GM10248 (cell line): Measurements from ENCODE around the gene NECTIN2.

ENCODE experiments used
- CTCF ChIA-PET: fragments of 300-600 bp; sonication (Branson Sonifier 250); formaldehyde crosslinking; extraction: SDS; loops from one replicate; lab custom pipeline; 2021; ENCODE audit warnings: antibody characterized with exemption; lab: Yijun Ruan, JAX
- POLR2A ChIA-PET: fragments of 350-650 bp; sonication (Branson Sonifier 250); formaldehyde crosslinking; extraction: SDS; loops from one replicate; lab custom pipeline; 2020; ENCODE audit warnings: antibody characterized with exemption; lab: Yijun Ruan, JAX
- DNase-seq: peaks from one replicate; pipeline ENCODE4 v3.0.0; 2012; ENCODE audit errors: extremely low spot score
- CTCF ChIP-seq: IDR thresholded peaks from 2 replicates; pipeline ENCODE4 v1.5.1; 2012; ENCODE audit warnings: mild to moderate bottlenecking, low read depth; ENCODE audit errors: extremely low read depth, missing control alignments, control extremely low read depth

Gene NECTIN2

GRCh38 chr19:44872661-44873060 is 26.6 kb downstream of the NECTIN2 start:
- TF ChIP-seq CTCF = no peak
- ChIA-PET POLR2A (no interaction called here), CTCF (interaction anchor here (1.3 kb wide), 1 partner anchor 12 kb away, joined by 6 read pairs; no protein-coding TSS in a partner anchor)
- no peak for DNase-seq

GRCh38 chr19:44874317-44874716 is 28.2 kb downstream of the NECTIN2 start:
- ChIA-PET CTCF (interaction anchor here (0.8 kb wide), 1 partner anchor 20 kb away, joined by 3 read pairs; no protein-coding TSS in a partner anchor), POLR2A (no interaction called here)
- no peak for DNase-seq
- TF ChIP-seq CTCF = no peak

- ChIA-PET POLR2A (no interaction called here), CTCF (no interaction called here)
- no peak for DNase-seq
- no peak for TF ChIP-seq CTCF
Observed at GRCh38 chr19:44875666-44876451, 29.8 kb downstream of the NECTIN2 start.

GRCh38 chr19:44876930-44877535 is 30.9 kb downstream of the NECTIN2 start:
- POLR2A ChIA-PET = no interaction called here
- no peak for TF ChIP-seq CTCF
- DNase-seq = no peak
- CTCF ChIA-PET = no interaction called here

- POLR2A ChIA-PET = no interaction called here
- no peak for TF ChIP-seq CTCF
- CTCF ChIA-PET = no interaction called here
- DNase-seq = no peak
Observed at GRCh38 chr19:44878120-44878865, 32.2 kb downstream of the NECTIN2 start.

- POLR2A ChIA-PET = no interaction called here
- TF ChIP-seq CTCF = no peak
- no peak for DNase-seq
- CTCF ChIA-PET = no interaction called here
Observed at GRCh38 chr19:44879309-44880065, 33.4 kb downstream of the NECTIN2 start.
